ENCODE measurements around the gene TMEM253.

GRCh38 chr14:21057803-21058675 lies 42.8 kb upstream of the TMEM253 start, which contains the start of gene RNASE8:
- no peak for TF ChIP-seq CTCF (IDR thresholded peaks at IDR 0.05)
- TF ChIP-seq POLR2A (IDR thresholded peaks at IDR 0.05), result no peak

Data from esophagus squamous epithelium (tissue), 4 donors.